Heart left ventricle (tissue), 16 donors: Measurements from ENCODE around the gene ISCU. TPM values are rescaled to one million over a fixed set of nuclear protein-coding genes. Genes with fewer than 3 reads are reported as not detected.

ENCODE experiments used
- ATAC-seq, 4 donors: fragments of 200-7000 bp; cut with Tn5 transposase; one replicate each; pipeline ENCODE4 v1.9.1; 2020 to 2022; ENCODE audit warnings: moderate library complexity in 4 of 4, mild to moderate bottlenecking in 3 of 4, moderate number of reproducible peaks in 1 of 4
- DNase-seq, 5 donors: peaks; one replicate each; pipeline ENCODE4 v3.0.0-alpha.2; 2020
- H3K27ac ChIP-seq, 12 donors: fragments of 200-600 bp; sonication (generic) in 4 of 12; one replicate each; pipeline versions ENCODE4 v1.5.0 to v1.8.0; 2016 to 2022; ENCODE audit warnings: mild to moderate bottlenecking in 2 of 12
- H3K27me3 ChIP-seq, 9 donors: fragments of 200-600 bp; sonication (generic) in 2 of 9; one replicate each; pipeline versions ENCODE4 v1.5.1 to v1.8.0; 2016 to 2022; ENCODE audit warnings: mild to moderate bottlenecking in 3 of 9
- H3K36me3 ChIP-seq, 9 donors: fragments of 200-600 bp; sonication (generic) in 2 of 9; one replicate each; pipeline versions ENCODE4 v1.5.0 to v1.8.0; 2018 to 2022; ENCODE audit warnings: mild to moderate bottlenecking in 2 of 9
- H3K4me1 ChIP-seq, 12 donors: fragments of 200-600 bp; sonication (generic) in 4 of 12; one replicate each; pipeline versions ENCODE4 v1.5.0 to v1.8.0; 2016 to 2022; ENCODE audit warnings: mild to moderate bottlenecking in 3 of 12
- H3K4me3 ChIP-seq, 12 donors: fragments of 200-600 bp; sonication (generic) in 4 of 12; one replicate each; pipeline versions ENCODE4 v1.5.0 to v1.8.0; 2017 to 2022; ENCODE audit warnings: mild to moderate bottlenecking in 9 of 12, moderate library complexity in 4 of 12
- H3K9me3 ChIP-seq, 12 donors: fragments of 200-600 bp; sonication (generic) in 4 of 12; one replicate each; pipeline versions ENCODE4 v1.5.0 to v1.8.0; 2016 to 2022; ENCODE audit warnings: mild to moderate bottlenecking in 1 of 12
- CTCF ChIP-seq, 12 donors: fragments of 200-600 bp; sonication (generic) in 4 of 12; IDR thresholded peaks; one replicate each; pipeline versions ENCODE4 v1.5.0 to v1.8.0; 2018 to 2022; ENCODE audit warnings: antibody characterized with exemption in 12 of 12, mild to moderate bottlenecking in 5 of 12
- POLR2A ChIP-seq, 2 donors: fragments of 450-650 bp; IDR thresholded peaks; one replicate each; pipeline ENCODE4 v1.6.1; 2017; ENCODE audit warnings: antibody characterized with exemption in 2 of 2, mild to moderate bottlenecking in 2 of 2, moderate library complexity in 2 of 2
- WGBS, 4 donors: extraction: QIAGEN DNeasy Blood & Tissue Kit in 2 of 4; methylation state at CpG; one replicate each; pipeline versions ENCODE4 v1.1.5 to v1.1.7; 2013 to 2018; 5-methylcytosine and 5-hydroxymethylcytosine counted together
- intact Hi-C, 10 donors: fragments of 100-400 bp; cut with DNase I; formaldehyde crosslinking; loops; one replicate each; pipeline versions ENCODE4 v1.11.1 to v1.14.2; 2022
- polyA plus RNA-seq, 2 donors: library from polyadenylated mRNA; stranded (reverse); fragments of 200-250 nt; gene quantifications; one replicate each; pipeline ENCODE4 v1.2.3, GENCODE V29; 2013
- total RNA-seq, 9 donors: library from RNA; depleted of rRNA in 2 of 9; stranded (reverse); fragments of >200 nt in 2 of 9; fragmentation: NEBNext Ultra II Directional in 3 of 9; extraction: Animal tissue kit (Norgen Biotek cat#: 25700) in 3 of 9; gene quantifications; one replicate each; pipeline versions ENCODE4 v1.1.0 to v1.2.4, GENCODE V29; 2016 to 2023
- donor health status: ischemic (EF 13 %, LVEDD 7.1; RV severe dilation, severe dysfunction).
- donor health status: healthy with polysubstance abuse.
- donor health status: DM: no; HTN: yes; CAD: no.
- donor health status: DM: no; HTN: no; CAD: no.
- donor health status: ischemic (EF 25% LVEDD 6.9; RV normal size, moderate dysfunction).
- donor health status: ischemic (EF 25% LVEDD 5.7; RV mildly dilated, moderate dysfunction).
- donor health status: healthy.
- donor health status: DM: yes; HTN: yes; CAD: no.
- donor health status: ischemic (EF 35%, LVEDD 5.7; RV mildly dilated, moderate dysfunction).
- donor health status: nonischemic (EF 11% LVEDD 7.7; RV severe dilation, severe dysfunction).
- donor health status: DM: yes; HTN: yes; CAD: no.
- donor health status: PGD.
- donor health status: ischemic (EF 29% LVEDD 5.4; RV normal size, mild dysfunction).
- donor health status: nonischemic (EF 23%, LVEDD 6.1; RV moderate dilation, normal function).

The ISCU gene
- total and polyA plus RNA-seq, 11 donors = 203 to 632 (median 462) TPM

- WGBS, 4 donors = 57 to 72% (median 59%) methylated on average over 5 of the region's 5 CpGs
- ATAC-seq (no peak), DNase-seq (no peak)
- intact Hi-C loops = loop anchor here in 4 of 10 donors (10.0 kb wide), 2 partner anchors 751 to 831 kb away; partner anchors contain the start of genes PWP1 (in 3 of the 4) and PRDM4 (in 1 of the 4)
- peak overlapping the region; percentile 61 to 97 (median 86) for H3K4me3 ChIP-seq
- peaks cover 0 to 42% (median 32%) of the 10 kb centered on the region in 9 donors for H3K36me3 ChIP-seq
- no peaks in the 10 kb centered on the region for H3K27me3 ChIP-seq
- TF ChIP-seq POLR2A (IDR thresholded peaks at IDR 0.05) = no peak
- TF ChIP-seq CTCF (IDR thresholded peaks at IDR 0.05) = no peak
- peaks cover 0 to 26% (median 10%) of the 10 kb centered on the region in 12 donors for H3K4me1 ChIP-seq
- H3K27ac ChIP-seq = peak overlapping the region in 4 of 12 donors; percentile 74 to 85 (median 80)
- no peaks in the 10 kb centered on the region for H3K9me3 ChIP-seq
Observed at GRCh38 chr12:108515916-108516315, 46.5 kb upstream of the ISCU start.

- peaks cover 0 to 50% (median 40%) of the 10 kb centered on the region in 9 donors for H3K36me3 ChIP-seq
- H3K4me1 ChIP-seq = peaks cover 0 to 23% (median 10%) of the 10 kb centered on the region in 12 donors
- WGBS, 4 donors = 80 to 88% (median 86%) methylated on average over 15 to 23 of the region's 23 CpGs
- no peaks in the 10 kb centered on the region for H3K9me3 ChIP-seq
- H3K27me3 ChIP-seq = no peaks in the 10 kb centered on the region
- intact Hi-C loops = loop anchor here in 4 of 10 donors (10.0 kb wide), 2 partner anchors 752 to 832 kb away; partner anchors contain the start of genes PWP1 (in 3 of the 4) and PRDM4 (in 1 of the 4)
- H3K4me3 ChIP-seq = peak overlapping the region in 3 of 12 donors; percentile 78 to 91 (median 87)
- ATAC-seq (no peak), DNase-seq (no peak)
- TF ChIP-seq CTCF (IDR thresholded peaks at IDR 0.05) (no peak), POLR2A (IDR thresholded peaks at IDR 0.05) (no peak)
- H3K27ac ChIP-seq = no peak overlapping the region
Observed at GRCh38 chr12:108516511-108517275, 45.7 kb upstream of the ISCU start.

GRCh38 chr12:108517288-108518100 is 44.9 kb upstream of the ISCU start:
- intact Hi-C loops = loop anchor here in 4 of 10 donors (10.0 kb wide), 2 partner anchors 753 to 833 kb away; partner anchors contain the start of genes PWP1 (in 3 of the 4) and PRDM4 (in 1 of the 4)

More at GRCh38 chr12:108517288-108518100, 44.9 kb upstream of the ISCU start:
- peaks cover 0 to 58% (median 48%) of the 10 kb centered on the region in 9 donors for H3K36me3 ChIP-seq
- 83 to 86% (median 84%) methylated on average over 11 to 12 of the region's 12 CpGs for WGBS, 4 donors
- TF ChIP-seq CTCF (IDR thresholded peaks at IDR 0.05) = no peak
- TF ChIP-seq POLR2A (IDR thresholded peaks at IDR 0.05) = no peak
- H3K4me1 ChIP-seq = peaks cover 0 to 18% (median 10%) of the 10 kb centered on the region in 12 donors
- H3K9me3 ChIP-seq = no peaks in the 10 kb centered on the region
- ATAC-seq (no peak), DNase-seq (no peak)
- H3K27me3 ChIP-seq = no peaks in the 10 kb centered on the region
- H3K27ac ChIP-seq = no peak overlapping the region
- no peak overlapping the region for H3K4me3 ChIP-seq
